GM23338 (cell line): ENCODE results near the gene TMEM60. TPM values are rescaled to one million over a fixed set of nuclear protein-coding genes. Genes with fewer than 3 reads are reported as not detected.

Source experiments
- ATAC-seq: fragments of 200-7000 bp; cut with Tn5 transposase; 3 replicates; pipeline ENCODE4 v1.9.1; 2020
- DNase-seq: peaks from one replicate; pipeline ENCODE4 v3.0.0-alpha.2; 2015; ENCODE audit warnings: low spot score
- H2AFZ ChIP-seq: fragments of 200-600 bp; sonication (generic); 2 replicates; pipeline ENCODE4 v1.8.0; 2016; ENCODE audit warnings: antibody characterized with exemption, mild to moderate bottlenecking, moderate library complexity
- H3F3A ChIP-seq: fragments of 200-600 bp; sonication (generic); replicated peaks from 2 replicates; pipeline ENCODE4 v1.8.0; 2017; ENCODE audit warnings: antibody characterized with exemption, mixed run types, low read depth
- H3K27ac ChIP-seq: fragments of 200-600 bp; sonication (generic); 2 replicates; pipeline ENCODE4 v1.6.1; 2016; ENCODE audit warnings: low read depth
- H3K27me3 ChIP-seq: fragments of 200-600 bp; sonication (generic); 2 replicates; pipeline ENCODE4 v1.8.0; 2016; ENCODE audit warnings: mild to moderate bottlenecking, mixed run types, moderate library complexity; ENCODE audit not compliant: insufficient read depth
- H3K36me3 ChIP-seq: fragments of 200-600 bp; sonication (generic); 2 replicates; pipeline ENCODE4 v1.8.0; 2016; ENCODE audit warnings: mild to moderate bottlenecking; ENCODE audit not compliant: insufficient read depth
- H3K4me1 ChIP-seq: fragments of 200-600 bp; sonication (generic); 2 replicates; pipeline ENCODE4 v1.8.0; 2016; ENCODE audit warnings: mild to moderate bottlenecking, moderate library complexity; ENCODE audit not compliant: insufficient read depth
- H3K4me2 ChIP-seq: fragments of 200-600 bp; sonication (generic); 2 replicates; pipeline ENCODE4 v1.7.1; 2017; ENCODE audit warnings: mixed run types
- H3K4me3 ChIP-seq: fragments of 200-600 bp; sonication (generic); 2 replicates; pipeline ENCODE4 v1.6.1; 2016; ENCODE audit warnings: mixed run types
- H3K79me2 ChIP-seq: fragments of 200-600 bp; sonication (generic); replicated peaks from 2 replicates; pipeline ENCODE4 v1.8.0; 2017; ENCODE audit warnings: mild to moderate bottlenecking; ENCODE audit not compliant: insufficient read depth
- H3K9me2 ChIP-seq: fragments of 200-600 bp; sonication (generic); 2 replicates; pipeline ENCODE4 v1.8.0; 2017; ENCODE audit not compliant: insufficient read depth
- H4K20me1 ChIP-seq: fragments of 200-600 bp; sonication (generic); replicated peaks from 2 replicates; pipeline ENCODE4 v1.8.0; 2017; ENCODE audit warnings: mild to moderate bottlenecking; ENCODE audit not compliant: insufficient read depth
- H3K27ac Mint-ChIP-seq: 2 replicates; pipeline ENCODE4 v1.8.0; 2020; ENCODE audit warnings: inconsistent platforms, mild to moderate bottlenecking, moderate library complexity, mixed read lengths
- H3K27me3 Mint-ChIP-seq: 3 replicates; pipeline ENCODE4 v1.8.0; 2022; ENCODE audit warnings: low read depth, mild to moderate bottlenecking, moderate library complexity, mixed read lengths, inconsistent platforms; ENCODE audit not compliant: insufficient read depth, poor library complexity
- H3K36me3 Mint-ChIP-seq: 3 replicates; pipeline ENCODE4 v1.8.0; 2021; ENCODE audit warnings: low read depth, mild to moderate bottlenecking, inconsistent platforms, moderate library complexity, mixed read lengths
- H3K4me1 Mint-ChIP-seq: 3 replicates; pipeline ENCODE4 v1.8.0; 2020; ENCODE audit warnings: mild to moderate bottlenecking, inconsistent platforms, mixed read lengths
- H3K4me3 Mint-ChIP-seq: 3 replicates; pipeline ENCODE4 v1.8.0; 2021; ENCODE audit warnings: moderate library complexity, mild to moderate bottlenecking, inconsistent platforms, mixed read lengths
- H3K9me3 Mint-ChIP-seq: 3 replicates; pipeline ENCODE4 v1.8.0; 2020; ENCODE audit warnings: moderate library complexity, mild to moderate bottlenecking, inconsistent platforms, mixed read lengths
- CREB1 ChIP-seq: fragments of 250-450 bp; sonication (Bioruptor Pico); IDR thresholded peaks from 2 replicates; pipeline ENCODE4 v1.5.0; 2020; ENCODE audit warnings: low read depth, mild to moderate bottlenecking, moderate library complexity
- EZH2 ChIP-seq: fragments of 200-600 bp; sonication (generic); IDR thresholded peaks from one replicate; pipeline ENCODE4 v1.8.0; 2017; ENCODE audit warnings: antibody characterized with exemption, mild to moderate bottlenecking, low read depth; ENCODE audit not compliant: unreplicated experiment
- EZH2phosphoT487 ChIP-seq: fragments of 200-600 bp; sonication (generic); IDR thresholded peaks from one replicate; pipeline ENCODE4 v1.8.1; 2018; ENCODE audit warnings: antibody characterized with exemption; ENCODE audit not compliant: unreplicated experiment
- JUNB ChIP-seq: IDR thresholded peaks from one replicate; pipeline ENCODE4 v1.6.1; 2016; ENCODE audit warnings: antibody characterized with exemption; ENCODE audit not compliant: unreplicated experiment
- NANOG ChIP-seq: IDR thresholded peaks from 2 replicates; pipeline ENCODE4 v1.6.1; 2016; ENCODE audit warnings: antibody characterized with exemption, borderline replicate concordance
- POLR2AphosphoS5 ChIP-seq: IDR thresholded peaks from 2 replicates; pipeline ENCODE4 v1.6.1; 2016; ENCODE audit warnings: antibody characterized with exemption, low read depth
- STAT1 ChIP-seq: IDR thresholded peaks from one replicate; pipeline ENCODE4 v1.6.1; 2016; ENCODE audit warnings: antibody characterized with exemption; ENCODE audit not compliant: unreplicated experiment
- ZNF114 ChIP-seq: fragments of 250-450 bp; sonication (Bioruptor Pico); IDR thresholded peaks from 2 replicates; pipeline ENCODE4 v1.5.0; 2020; ENCODE audit warnings: mild to moderate bottlenecking, moderate library complexity
- ZNF331 ChIP-seq: fragments of 250-450 bp; sonication (Bioruptor Pico); IDR thresholded peaks from 2 replicates; pipeline ENCODE4 v1.5.0; 2020; ENCODE audit warnings: low read depth, mild to moderate bottlenecking, moderate library complexity
- polyA plus RNA-seq: library from polyadenylated mRNA; unstranded; fragments of >200 nt; fragmentation: Nextera tagmentation; extraction: Ambion mirVana; gene quantifications from 2 replicates; pipeline ENCODE4 v1.2.1, GENCODE V29; 2016
- total RNA-seq: library from RNA; depleted of rRNA; stranded (reverse); fragments of >200 nt; shearing (Covaris generic); gene quantifications from 2 replicates; pipeline ENCODE4 v1.2.3, GENCODE V29; 2014
- TF ChIP-seq, protein P1 (sequence below): IDR thresholded peaks from 2 replicates; pipeline ENCODE4 v1.6.1; 2016; ENCODE audit warnings: antibody characterized with exemption
- TF ChIP-seq, protein P2 (sequence below): fragments of 250-450 bp; sonication (Bioruptor Pico); IDR thresholded peaks from 2 replicates; pipeline ENCODE4 v1.5.0; 2020; ENCODE audit warnings: mild to moderate bottlenecking, moderate library complexity
- TF ChIP-seq, protein P3 (sequence below): IDR thresholded peaks from one replicate; pipeline ENCODE4 v1.6.1; 2018; ENCODE audit warnings: antibody characterized with exemption; ENCODE audit not compliant: unreplicated experiment
- TF ChIP-seq, protein P4 (sequence below), 2 experiments: fragments of 200-600 bp in 1 of 2; sonication (generic) in 1 of 2; conservative IDR thresholded peaks; 2 replicates each; pipeline versions ENCODE4 v1.5.1 to v1.6.1; 2016 to 2017; ENCODE audit warnings: antibody characterized with exemption in 2 of 2, low read depth in 2 of 2, mild to moderate bottlenecking in 2 of 2, moderate library complexity in 1 of 2

Gene TMEM60
- total and polyA plus RNA-seq, 2 experiments from 2014 or later = 29.5 to 68.2 TPM

DNA sequence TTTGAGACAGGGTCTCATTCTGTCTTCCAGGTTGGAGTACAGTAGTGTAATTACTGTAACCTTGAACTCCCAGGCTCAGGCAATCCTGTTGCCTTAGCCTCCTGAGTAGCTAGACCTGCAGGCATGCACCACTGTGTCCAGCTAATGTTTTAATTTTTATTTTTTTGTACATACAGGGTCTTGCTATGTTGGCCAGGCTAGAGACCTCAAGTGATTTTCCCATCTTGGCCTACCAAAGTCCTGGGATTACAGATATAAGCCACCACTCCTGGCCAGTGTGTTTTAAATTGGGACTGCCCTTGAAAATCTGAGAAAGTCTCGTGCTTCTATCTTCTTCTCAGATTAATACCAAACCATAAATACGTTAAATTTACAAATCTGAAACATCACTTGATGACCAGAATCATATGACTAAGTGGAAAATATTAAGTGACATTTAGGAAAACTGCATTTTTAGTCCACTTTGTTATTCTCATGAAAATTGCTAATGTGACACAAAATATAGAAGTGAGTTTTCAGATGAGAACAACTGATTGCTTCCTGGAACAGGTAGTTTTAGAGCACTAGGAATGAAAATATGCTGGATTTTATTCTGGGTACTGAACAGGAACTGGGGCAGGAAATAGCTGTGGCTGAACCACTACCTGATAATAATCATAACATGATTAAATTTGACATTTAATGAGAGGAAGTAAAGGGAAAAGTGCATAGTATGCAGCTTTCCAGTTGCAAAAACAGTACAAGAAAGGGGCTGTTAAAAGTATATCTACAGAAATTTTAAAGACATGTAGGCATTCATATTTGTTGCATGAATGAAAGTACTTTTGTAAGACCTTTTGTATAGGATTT is 4.5 kb upstream of the TMEM60 start:
- Histone ChIP-seq H3K9me2 (no peaks in the 10 kb centered on the region), H3K4me1 (peaks cover 9% of the 10 kb centered on the region)

More for the DNA sequence above, 4.5 kb upstream of the TMEM60 start:
- H3K36me3 Mint-ChIP-seq = peaks cover 17% of the 10 kb centered on the region
- H3K9me3 Mint-ChIP-seq = peaks cover 16% of the 10 kb centered on the region; the same call in 2 of the 3 replicates
- Histone ChIP-seq H4K20me1 (no peaks in the 10 kb centered on the region), H2AFZ (no peak overlapping the region), H3K4me3 (no peak overlapping the region), H3K36me3 (no peaks in the 10 kb centered on the region; the same call in 1 of the 2 replicates), H3K27me3 (no peaks in the 10 kb centered on the region), H3F3A (no peaks in the 10 kb centered on the region), H3K79me2 (peaks cover 55% of the 10 kb centered on the region), H3K27ac (no peak overlapping the region), H3K4me2 (no peak overlapping the region)
- no peak for DNase-seq
- no peak overlapping the region for H3K4me3 Mint-ChIP-seq
- ATAC-seq = no peak
- peaks cover 6% of the 10 kb centered on the region for H3K27me3 Mint-ChIP-seq
- peaks cover 9% of the 10 kb centered on the region for H3K4me1 Mint-ChIP-seq
- H3K27ac Mint-ChIP-seq = no peak overlapping the region
- TF ChIP-seq CREB1 (CRISPR knock-in tag) (no peak), NANOG (no peak), POLR2AphosphoS5 (no peak), EZH2phosphoT487 (no peak), STAT1 (no peak), ZNF114 (no peak), JUNB (no peak), EZH2 (no peak), ZNF331 (CRISPR knock-in tag) (no peak)
- TF ChIP-seq, protein P1, sequence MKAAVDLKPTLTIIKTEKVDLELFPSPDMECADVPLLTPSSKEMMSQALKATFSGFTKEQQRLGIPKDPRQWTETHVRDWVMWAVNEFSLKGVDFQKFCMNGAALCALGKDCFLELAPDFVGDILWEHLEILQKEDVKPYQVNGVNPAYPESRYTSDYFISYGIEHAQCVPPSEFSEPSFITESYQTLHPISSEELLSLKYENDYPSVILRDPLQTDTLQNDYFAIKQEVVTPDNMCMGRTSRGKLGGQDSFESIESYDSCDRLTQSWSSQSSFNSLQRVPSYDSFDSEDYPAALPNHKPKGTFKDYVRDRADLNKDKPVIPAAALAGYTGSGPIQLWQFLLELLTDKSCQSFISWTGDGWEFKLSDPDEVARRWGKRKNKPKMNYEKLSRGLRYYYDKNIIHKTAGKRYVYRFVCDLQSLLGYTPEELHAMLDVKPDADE = no peak
- TF ChIP-seq, protein P2, sequence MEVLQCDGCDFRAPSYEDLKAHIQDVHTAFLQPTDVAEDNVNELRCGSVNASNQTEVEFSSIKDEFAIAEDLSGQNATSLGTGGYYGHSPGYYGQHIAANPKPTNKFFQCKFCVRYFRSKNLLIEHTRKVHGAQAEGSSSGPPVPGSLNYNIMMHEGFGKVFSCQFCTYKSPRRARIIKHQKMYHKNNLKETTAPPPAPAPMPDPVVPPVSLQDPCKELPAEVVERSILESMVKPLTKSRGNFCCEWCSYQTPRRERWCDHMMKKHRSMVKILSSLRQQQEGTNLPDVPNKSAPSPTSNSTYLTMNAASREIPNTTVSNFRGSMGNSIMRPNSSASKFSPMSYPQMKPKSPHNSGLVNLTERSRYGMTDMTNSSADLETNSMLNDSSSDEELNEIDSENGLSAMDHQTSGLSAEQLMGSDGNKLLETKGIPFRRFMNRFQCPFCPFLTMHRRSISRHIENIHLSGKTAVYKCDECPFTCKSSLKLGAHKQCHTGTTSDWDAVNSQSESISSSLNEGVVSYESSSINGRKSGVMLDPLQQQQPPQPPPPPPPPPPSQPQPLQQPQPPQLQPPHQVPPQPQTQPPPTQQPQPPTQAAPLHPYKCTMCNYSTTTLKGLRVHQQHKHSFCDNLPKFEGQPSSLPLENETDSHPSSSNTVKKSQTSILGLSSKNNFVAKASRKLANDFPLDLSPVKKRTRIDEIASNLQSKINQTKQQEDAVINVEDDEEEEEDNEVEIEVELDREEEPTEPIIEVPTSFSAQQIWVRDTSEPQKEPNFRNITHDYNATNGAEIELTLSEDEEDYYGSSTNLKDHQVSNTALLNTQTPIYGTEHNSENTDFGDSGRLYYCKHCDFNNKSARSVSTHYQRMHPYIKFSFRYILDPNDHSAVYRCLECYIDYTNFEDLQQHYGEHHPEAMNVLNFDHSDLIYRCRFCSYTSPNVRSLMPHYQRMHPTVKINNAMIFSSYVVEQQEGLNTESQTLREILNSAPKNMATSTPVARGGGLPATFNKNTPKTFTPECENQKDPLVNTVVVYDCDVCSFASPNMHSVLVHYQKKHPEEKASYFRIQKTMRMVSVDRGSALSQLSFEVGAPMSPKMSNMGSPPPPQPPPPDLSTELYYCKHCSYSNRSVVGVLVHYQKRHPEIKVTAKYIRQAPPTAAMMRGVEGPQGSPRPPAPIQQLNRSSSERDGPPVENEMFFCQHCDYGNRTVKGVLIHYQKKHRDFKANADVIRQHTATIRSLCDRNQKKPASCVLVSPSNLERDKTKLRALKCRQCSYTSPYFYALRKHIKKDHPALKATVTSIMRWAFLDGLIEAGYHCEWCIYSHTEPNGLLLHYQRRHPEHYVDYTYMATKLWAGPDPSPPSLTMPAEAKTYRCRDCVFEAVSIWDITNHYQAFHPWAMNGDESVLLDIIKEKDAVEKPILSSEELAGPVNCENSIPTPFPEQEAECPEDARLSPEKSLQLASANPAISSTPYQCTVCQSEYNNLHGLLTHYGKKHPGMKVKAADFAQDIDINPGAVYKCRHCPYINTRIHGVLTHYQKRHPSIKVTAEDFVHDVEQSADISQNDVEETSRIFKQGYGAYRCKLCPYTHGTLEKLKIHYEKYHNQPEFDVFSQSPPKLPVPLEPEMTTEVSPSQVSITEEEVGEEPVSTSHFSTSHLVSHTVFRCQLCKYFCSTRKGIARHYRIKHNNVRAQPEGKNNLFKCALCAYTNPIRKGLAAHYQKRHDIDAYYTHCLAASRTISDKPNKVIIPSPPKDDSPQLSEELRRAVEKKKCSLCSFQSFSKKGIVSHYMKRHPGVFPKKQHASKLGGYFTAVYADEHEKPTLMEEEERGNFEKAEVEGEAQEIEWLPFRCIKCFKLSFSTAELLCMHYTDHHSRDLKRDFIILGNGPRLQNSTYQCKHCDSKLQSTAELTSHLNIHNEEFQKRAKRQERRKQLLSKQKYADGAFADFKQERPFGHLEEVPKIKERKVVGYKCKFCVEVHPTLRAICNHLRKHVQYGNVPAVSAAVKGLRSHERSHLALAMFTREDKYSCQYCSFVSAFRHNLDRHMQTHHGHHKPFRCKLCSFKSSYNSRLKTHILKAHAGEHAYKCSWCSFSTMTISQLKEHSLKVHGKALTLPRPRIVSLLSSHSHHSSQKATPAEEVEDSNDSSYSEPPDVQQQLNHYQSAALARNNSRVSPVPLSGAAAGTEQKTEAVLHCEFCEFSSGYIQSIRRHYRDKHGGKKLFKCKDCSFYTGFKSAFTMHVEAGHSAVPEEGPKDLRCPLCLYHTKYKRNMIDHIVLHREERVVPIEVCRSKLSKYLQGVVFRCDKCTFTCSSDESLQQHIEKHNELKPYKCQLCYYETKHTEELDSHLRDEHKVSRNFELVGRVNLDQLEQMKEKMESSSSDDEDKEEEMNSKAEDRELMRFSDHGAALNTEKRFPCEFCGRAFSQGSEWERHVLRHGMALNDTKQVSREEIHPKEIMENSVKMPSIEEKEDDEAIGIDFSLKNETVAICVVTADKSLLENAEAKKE = no peak
- TF ChIP-seq, protein P3, sequence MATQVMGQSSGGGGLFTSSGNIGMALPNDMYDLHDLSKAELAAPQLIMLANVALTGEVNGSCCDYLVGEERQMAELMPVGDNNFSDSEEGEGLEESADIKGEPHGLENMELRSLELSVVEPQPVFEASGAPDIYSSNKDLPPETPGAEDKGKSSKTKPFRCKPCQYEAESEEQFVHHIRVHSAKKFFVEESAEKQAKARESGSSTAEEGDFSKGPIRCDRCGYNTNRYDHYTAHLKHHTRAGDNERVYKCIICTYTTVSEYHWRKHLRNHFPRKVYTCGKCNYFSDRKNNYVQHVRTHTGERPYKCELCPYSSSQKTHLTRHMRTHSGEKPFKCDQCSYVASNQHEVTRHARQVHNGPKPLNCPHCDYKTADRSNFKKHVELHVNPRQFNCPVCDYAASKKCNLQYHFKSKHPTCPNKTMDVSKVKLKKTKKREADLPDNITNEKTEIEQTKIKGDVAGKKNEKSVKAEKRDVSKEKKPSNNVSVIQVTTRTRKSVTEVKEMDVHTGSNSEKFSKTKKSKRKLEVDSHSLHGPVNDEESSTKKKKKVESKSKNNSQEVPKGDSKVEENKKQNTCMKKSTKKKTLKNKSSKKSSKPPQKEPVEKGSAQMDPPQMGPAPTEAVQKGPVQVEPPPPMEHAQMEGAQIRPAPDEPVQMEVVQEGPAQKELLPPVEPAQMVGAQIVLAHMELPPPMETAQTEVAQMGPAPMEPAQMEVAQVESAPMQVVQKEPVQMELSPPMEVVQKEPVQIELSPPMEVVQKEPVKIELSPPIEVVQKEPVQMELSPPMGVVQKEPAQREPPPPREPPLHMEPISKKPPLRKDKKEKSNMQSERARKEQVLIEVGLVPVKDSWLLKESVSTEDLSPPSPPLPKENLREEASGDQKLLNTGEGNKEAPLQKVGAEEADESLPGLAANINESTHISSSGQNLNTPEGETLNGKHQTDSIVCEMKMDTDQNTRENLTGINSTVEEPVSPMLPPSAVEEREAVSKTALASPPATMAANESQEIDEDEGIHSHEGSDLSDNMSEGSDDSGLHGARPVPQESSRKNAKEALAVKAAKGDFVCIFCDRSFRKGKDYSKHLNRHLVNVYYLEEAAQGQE = no peak
- TF ChIP-seq, protein P4, sequence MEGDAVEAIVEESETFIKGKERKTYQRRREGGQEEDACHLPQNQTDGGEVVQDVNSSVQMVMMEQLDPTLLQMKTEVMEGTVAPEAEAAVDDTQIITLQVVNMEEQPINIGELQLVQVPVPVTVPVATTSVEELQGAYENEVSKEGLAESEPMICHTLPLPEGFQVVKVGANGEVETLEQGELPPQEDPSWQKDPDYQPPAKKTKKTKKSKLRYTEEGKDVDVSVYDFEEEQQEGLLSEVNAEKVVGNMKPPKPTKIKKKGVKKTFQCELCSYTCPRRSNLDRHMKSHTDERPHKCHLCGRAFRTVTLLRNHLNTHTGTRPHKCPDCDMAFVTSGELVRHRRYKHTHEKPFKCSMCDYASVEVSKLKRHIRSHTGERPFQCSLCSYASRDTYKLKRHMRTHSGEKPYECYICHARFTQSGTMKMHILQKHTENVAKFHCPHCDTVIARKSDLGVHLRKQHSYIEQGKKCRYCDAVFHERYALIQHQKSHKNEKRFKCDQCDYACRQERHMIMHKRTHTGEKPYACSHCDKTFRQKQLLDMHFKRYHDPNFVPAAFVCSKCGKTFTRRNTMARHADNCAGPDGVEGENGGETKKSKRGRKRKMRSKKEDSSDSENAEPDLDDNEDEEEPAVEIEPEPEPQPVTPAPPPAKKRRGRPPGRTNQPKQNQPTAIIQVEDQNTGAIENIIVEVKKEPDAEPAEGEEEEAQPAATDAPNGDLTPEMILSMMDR (conservative IDR thresholded peaks at IDR 0.05; ENCODE audit: low read depth in 2 of 2) = no peak
